Measurements from ENCODE around the gene APLP1.
"Not testable (repeated sequence)": the region's sequence is repeated elsewhere in the genome, so short reads cannot be mapped to it uniquely, and the experiment has no call there.

Gene APLP1

DNA sequence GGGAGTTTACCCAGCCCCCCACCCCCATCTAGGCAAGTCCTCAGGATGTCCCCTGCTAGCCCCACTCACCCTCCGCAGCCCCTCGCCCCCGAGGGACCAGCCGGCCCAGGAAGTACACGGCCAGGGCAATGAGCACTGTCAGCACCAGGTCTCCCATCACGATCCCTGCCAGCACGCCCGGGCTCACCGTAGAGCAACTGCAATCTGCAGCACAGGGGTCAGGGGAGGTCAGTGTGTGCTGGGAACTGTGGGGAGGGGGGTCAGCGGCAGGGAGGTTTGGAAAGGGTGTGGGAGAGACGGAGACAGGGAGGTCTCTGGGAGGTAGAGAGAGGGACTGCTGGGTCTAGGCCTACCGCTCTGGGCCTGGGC, 39.0 kb downstream of the APLP1 start:
- H3K36me3 ChIP-seq: peaks cover 37% of the 10 kb centered on the region
- no peaks in the 10 kb centered on the region for H3K27me3 ChIP-seq
- peak overlapping the region; percentile 100 for H3K27ac ChIP-seq
- peak overlapping the region; percentile 87 to 93 for H3K4me3 ChIP-seq (ENCODE audit: low read depth in 1 of 2, low read length in 1 of 2)
- peaks cover 85 to 95% of the 10 kb centered on the region in 2 experiments for H3K4me1 ChIP-seq (ENCODE audit: control insufficient read depth in 1 of 2, insufficient read depth in 1 of 2, low read depth in 1 of 2, low read length in 1 of 2)
- H3K9me3 ChIP-seq: no peaks in the 10 kb centered on the region
- TF ChIP-seq, protein P1, sequence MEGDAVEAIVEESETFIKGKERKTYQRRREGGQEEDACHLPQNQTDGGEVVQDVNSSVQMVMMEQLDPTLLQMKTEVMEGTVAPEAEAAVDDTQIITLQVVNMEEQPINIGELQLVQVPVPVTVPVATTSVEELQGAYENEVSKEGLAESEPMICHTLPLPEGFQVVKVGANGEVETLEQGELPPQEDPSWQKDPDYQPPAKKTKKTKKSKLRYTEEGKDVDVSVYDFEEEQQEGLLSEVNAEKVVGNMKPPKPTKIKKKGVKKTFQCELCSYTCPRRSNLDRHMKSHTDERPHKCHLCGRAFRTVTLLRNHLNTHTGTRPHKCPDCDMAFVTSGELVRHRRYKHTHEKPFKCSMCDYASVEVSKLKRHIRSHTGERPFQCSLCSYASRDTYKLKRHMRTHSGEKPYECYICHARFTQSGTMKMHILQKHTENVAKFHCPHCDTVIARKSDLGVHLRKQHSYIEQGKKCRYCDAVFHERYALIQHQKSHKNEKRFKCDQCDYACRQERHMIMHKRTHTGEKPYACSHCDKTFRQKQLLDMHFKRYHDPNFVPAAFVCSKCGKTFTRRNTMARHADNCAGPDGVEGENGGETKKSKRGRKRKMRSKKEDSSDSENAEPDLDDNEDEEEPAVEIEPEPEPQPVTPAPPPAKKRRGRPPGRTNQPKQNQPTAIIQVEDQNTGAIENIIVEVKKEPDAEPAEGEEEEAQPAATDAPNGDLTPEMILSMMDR (IDR thresholded peaks at IDR 0.05): no peak

DNA sequence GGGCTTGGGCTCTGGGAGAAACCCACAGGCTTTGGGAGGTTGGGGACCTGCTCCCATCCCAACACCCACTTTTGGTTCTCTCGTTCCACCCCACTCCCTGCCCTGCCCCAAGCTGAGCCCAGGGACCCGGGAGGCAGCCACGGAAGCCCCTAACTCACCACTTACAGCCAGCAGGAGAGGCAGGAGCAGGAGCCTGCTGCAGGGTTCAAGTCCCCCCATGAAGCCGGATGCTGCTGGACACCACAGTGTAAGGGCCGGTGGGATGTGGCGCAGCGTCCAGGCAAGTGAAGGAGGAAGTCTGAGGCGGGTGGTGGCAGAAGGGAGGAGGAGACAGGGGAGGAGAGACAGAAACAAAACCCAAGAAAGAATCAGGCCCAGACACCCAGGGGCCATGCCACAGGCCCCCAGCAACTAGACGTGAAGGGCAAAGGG, 39.7 kb downstream of the APLP1 start, which contains the start of gene TYROBP:
TYROBP (minus strand) TSS at position 286 of the 432 bp plus-strand sequence; CDS start at position 219, 67 bp downstream.
- H3K9me3 ChIP-seq: no peaks in the 10 kb centered on the region
- peaks cover 85 to 95% of the 10 kb centered on the region in 2 experiments for H3K4me1 ChIP-seq (ENCODE audit: control insufficient read depth in 1 of 2, insufficient read depth in 1 of 2, low read depth in 1 of 2, low read length in 1 of 2)
- H3K27ac ChIP-seq: peak within 1 kb of the TSS; percentile 100
- peaks cover 37% of the 10 kb centered on the region for H3K36me3 ChIP-seq
- peak within 1 kb of the TSS; percentile 87 to 93 for H3K4me3 ChIP-seq (ENCODE audit: low read depth in 1 of 2, low read length in 1 of 2)
- no peaks in the 10 kb centered on the region for H3K27me3 ChIP-seq
- TF ChIP-seq, protein P1 (IDR thresholded peaks at IDR 0.05): peak; percentile 21

DNA sequence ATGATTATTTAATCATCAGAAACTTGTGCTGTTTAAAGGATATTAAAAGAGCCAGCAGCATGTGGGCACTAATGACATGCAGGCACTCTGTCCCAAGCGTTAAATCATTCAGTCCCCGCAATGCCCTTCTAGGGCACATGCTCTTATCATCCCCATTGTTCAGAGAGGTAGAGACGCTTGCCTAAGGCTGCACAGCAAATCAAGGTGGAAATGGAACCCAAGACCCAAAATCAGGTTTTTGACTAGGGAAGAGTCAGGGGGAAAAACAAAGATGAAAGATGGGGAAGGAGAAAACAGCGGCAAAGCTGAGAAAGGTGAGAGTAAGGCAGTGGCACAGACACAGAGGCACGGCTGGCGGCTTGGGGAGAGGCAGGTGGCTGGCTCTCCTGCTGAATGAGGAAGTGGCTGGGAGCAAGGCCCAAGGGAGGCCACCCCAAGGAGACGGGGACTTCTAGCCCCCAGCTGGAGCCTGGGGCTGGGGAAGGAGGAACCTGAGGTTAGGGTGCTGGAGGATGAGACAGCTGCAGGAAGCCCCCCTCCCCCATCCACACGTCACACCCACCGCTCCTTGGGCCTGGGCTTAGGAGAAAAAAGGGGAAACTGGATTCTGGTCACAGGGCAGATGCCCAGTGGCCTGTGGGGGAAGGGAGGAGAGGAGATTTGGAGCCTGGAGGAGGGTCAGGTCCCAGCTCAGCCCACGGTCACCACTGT, 40.8 kb downstream of the APLP1 start:
- H3K27me3 ChIP-seq: no peaks in the 10 kb centered on the region
- H3K4me1 ChIP-seq (ENCODE audit: control insufficient read depth in 1 of 2, insufficient read depth in 1 of 2, low read depth in 1 of 2, low read length in 1 of 2): peaks cover 84 to 95% of the 10 kb centered on the region in 2 experiments
- H3K27ac ChIP-seq: peak overlapping the region; percentile 100
- TF ChIP-seq, protein P1 (IDR thresholded peaks at IDR 0.05): peak; percentile 36
- H3K9me3 ChIP-seq: no peaks in the 10 kb centered on the region
- peak overlapping the region; percentile 87 to 93 for H3K4me3 ChIP-seq (ENCODE audit: low read depth in 1 of 2, low read length in 1 of 2)
- H3K36me3 ChIP-seq: peaks cover 32% of the 10 kb centered on the region

DNA sequence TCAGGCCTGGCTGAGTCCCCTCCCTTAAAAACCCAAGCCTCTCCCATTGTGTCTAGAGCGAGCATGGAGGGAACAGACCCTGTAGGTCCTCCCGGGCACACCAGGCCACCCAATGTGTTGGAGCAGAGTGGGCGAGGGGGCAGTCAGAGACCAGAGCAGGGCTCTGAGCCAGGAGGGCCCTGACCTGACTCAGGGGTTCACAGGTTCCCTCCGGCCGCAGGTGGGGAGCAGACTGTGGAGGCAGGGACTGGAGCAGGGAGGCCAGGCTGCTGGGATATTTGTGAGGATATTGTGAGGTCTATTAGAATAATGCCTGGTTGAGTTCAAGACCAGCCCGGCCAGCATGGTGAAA, 41.3 kb downstream of the APLP1 start:
- Histone ChIP-seq H3K4me1 (ENCODE audit: control insufficient read depth in 1 of 2, insufficient read depth in 1 of 2, low read depth in 1 of 2, low read length in 1 of 2) (peaks cover 84 to 95% of the 10 kb centered on the region in 2 experiments), H3K27me3 (no peaks in the 10 kb centered on the region), H3K4me3 (ENCODE audit: low read depth in 1 of 2, low read length in 1 of 2) (peak overlapping the region; percentile 87 to 93), H3K27ac (peak overlapping the region; percentile 100), H3K9me3 (no peaks in the 10 kb centered on the region), H3K36me3 (peaks cover 27% of the 10 kb centered on the region)
- TF ChIP-seq, protein P1 (IDR thresholded peaks at IDR 0.05): peak; percentile 13

DNA sequence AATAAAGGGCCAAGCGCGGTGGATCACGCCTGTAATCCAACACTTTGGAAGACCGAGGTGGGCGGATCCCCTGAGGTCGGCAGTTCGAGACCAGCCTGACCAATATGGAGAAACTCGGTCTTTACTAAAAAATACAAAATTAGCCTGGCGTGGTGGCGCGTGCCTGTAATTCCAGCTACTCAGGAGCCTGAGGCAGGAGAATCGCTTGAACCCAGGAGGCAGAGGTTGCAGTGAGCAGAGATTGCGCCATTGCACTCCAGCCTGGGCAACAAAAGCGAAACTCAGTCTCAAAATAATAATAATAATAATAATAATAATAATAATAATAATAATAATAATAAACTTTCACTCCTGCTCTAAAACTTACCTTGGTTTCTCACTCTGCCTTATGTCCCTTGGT, 42.0 kb downstream of the APLP1 start:
- H3K27me3 ChIP-seq, H3K9me3 ChIP-seq: not testable (repeated sequence)
- Histone ChIP-seq H3K4me1 (ENCODE audit: control insufficient read depth in 1 of 2, insufficient read depth in 1 of 2, low read depth in 1 of 2, low read length in 1 of 2) (peaks cover 85 to 95% of the 10 kb centered on the region in 2 experiments), H3K4me3 (ENCODE audit: low read depth in 1 of 2, low read length in 1 of 2) (peak overlapping the region in 1 of 2 experiments; percentile 87), H3K27ac (peak overlapping the region; percentile 100), H3K36me3 (peaks cover 21% of the 10 kb centered on the region)

DNA sequence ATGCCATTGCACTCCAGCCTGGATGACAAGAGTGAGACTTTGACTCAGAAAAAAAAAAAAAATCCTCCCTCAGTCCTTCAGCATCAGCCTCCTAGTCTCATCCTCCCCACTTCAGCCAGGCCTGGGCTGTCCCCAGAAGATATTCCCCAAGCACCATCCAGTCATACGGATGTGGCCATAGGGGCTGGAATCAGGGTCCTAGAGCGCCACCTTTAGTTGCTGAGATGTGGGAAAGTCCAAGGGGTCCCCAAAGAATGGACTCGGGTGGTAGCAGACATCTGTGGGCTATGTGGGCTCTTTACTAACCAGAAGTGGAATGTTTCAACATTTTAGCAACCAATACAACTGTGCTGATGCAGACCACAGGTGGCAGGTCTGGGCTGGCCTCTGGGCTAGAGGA, 42.8 kb downstream of the APLP1 start:
- H3K9me3 ChIP-seq: no peaks in the 10 kb centered on the region
- no peaks in the 10 kb centered on the region for H3K27me3 ChIP-seq
- H3K27ac ChIP-seq: peak overlapping the region; percentile 100
- TF ChIP-seq, protein P1 (IDR thresholded peaks at IDR 0.05): peak; percentile 24
- peaks cover 87 to 94% of the 10 kb centered on the region in 2 experiments for H3K4me1 ChIP-seq (ENCODE audit: control insufficient read depth in 1 of 2, insufficient read depth in 1 of 2, low read depth in 1 of 2, low read length in 1 of 2)
- H3K4me3 ChIP-seq (ENCODE audit: low read depth in 1 of 2, low read length in 1 of 2): peak overlapping the region in 1 of 2 experiments; percentile 18
- peaks cover 15% of the 10 kb centered on the region for H3K36me3 ChIP-seq
